ENCODE results near the gene PGA3.
"Not testable (repeated sequence)": the region's sequence is repeated elsewhere in the genome, so short reads cannot be mapped to it uniquely, and the experiment has no call there.

Gene PGA3

DNA sequence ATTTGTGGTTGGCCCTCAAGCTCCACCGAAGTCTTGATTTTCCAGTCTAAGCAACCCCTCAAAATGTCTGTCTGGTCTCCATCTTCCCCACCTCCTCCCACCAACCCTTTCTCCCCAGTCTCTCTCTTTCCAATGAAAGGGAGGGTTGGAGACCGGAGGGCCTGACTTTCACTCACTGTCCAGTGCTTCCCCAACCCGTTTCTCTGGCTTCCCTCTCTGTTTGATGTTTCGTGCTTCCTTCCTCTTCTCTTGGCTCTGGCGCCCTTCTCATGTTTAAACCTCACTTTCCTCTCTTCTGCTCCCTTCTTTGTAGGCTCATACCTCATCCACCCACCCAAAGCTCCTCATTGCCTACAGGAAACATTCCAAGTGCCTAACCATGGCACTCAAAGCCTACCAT, 31.0 kb upstream of the PGA3 start:
- no peak for DNase-seq

DNA sequence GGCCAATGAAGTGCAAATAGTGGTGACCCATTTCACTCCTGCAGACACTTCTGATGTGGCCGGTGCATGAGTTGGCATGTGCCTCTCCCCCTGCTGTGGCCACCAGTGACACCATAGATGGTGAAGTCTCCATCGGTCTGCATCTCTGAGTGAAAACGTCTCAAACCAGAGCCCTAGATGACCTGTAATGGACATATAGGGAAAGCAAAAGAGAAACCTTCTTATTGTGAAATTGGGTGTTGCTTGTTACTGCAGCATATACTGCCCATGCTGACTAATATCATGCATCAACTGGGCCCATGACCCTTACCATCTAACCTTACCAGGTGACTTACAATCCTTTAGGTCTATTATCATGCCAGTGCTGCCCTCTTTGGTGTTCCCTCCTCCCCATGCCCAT, 30.4 kb upstream of the PGA3 start:
- no peak for DNase-seq

GRCh38 chr11:61173456-61173855, 29.9 kb upstream of the PGA3 start:
- DNase-seq = no peak

DNA sequence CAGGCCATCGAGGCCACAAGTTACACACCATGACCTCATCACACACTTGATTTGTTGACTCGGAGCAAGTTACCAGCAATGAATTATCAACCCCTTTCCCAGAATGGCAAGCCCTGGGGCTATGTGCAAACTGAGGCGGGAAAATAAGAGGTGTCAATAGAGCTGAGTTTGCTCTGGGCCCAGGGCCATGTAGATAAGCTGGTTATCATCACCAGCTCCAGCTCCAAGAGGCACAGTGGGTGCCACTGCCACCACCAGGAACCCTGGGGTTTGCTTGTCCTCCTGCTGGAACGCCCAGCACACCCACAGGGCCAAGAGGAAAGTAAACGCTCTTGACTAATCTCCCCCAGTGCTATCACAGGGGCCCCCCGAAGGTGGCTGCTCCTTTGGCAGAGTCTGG, 29.0 kb upstream of the PGA3 start:
- no peak for DNase-seq

GRCh38 chr11:61174949-61175348, 28.4 kb upstream of the PGA3 start:
- DNase-seq = no peak

GRCh38 chr11:61176446-61176845, 26.9 kb upstream of the PGA3 start:
- no peak for DNase-seq

DNA sequence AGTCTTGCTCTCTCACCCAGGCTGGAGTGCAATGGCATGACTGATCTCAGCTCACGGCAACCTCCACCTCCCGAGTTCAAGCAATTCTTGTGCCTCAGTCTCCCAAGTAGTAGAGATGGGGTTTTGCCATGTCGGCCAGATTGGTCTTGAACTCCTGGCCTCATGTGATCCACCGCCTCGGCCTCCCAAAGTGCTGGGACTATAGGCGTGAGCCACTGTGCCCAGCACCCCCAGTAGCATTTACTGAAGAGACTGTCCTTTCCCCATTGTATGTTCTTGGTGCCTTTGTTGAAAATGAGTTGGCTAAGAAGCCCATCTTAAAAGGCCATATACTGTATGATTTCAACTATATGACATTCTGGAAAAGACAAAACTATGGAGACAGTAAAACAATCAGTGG, 23.1 kb upstream of the PGA3 start:
- DNase-seq = not testable (repeated sequence)

DNA sequence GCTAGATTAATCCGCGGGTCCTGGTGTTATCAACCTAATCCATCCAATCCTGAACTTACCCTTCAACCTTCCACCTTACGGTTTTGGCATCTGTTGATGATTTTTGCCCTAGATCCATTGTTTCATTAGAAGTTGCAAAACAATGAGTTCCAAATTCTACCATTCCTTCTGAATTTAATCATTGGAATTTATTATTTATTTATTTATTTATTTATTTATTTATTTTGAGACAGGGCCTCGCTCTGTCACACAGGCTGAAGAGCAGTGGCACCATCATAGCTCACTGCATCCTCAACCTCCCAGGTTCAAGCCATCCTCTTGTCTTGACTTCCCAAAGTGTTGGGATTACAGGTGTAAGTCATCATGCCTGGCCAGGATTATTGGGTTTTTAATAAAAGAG, 21.8 kb upstream of the PGA3 start:
- DNase-seq = no peak

- no peak for DNase-seq
These were observed 19.7 kb upstream of the PGA3 start for GRCh38 chr11:61183645-61184044.

DNA sequence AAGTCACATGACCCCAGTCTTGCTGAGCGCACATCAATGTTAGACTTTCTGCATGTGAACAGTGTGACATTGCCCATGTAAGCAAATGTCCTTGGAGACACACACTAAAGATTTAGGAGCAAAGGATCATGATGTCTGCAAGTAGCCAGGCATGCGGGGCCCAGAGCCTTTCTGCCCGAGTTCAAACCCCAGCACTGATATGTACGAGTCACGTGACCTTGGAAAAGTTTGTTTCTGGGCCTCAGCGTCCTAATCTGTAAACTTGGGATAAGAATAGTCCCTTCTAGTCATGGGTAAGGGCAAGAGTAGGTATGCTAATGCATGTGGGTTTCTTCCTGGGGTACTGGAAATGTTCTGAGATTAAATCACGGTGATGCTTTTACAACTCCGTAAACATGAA, 16.8 kb upstream of the PGA3 start:
- DNase-seq = no peak

DNA sequence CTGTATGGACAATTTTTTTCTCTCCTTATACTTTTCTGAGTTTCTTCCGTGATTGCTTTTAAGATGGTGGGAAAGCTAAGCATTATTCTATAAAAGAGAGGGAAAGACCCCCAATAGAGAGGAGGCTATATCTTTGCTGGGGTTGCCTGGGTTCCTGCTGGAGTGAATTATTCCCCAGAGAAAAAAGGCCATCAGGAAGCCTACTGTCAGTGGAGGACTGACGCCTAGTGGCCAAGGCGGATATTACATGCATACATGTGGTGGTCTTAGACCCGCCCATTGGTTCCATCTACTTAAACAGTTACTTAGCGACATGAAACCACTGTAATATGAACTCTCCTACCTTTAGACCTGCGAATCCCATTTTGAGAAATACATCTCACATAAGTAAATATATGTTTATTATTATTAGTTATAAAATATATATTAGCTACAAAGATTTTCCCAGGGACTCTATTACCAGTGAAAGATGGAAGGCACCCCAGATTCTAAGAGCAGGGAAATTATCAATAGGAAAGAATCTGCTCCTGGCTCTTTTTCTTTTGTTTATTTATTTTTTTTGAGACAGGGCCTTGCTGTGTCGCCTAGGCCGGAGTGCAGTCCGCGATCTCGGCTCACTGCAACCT, 15.7 kb upstream of the PGA3 start:
- DNase-seq = peak; percentile 68

DNA sequence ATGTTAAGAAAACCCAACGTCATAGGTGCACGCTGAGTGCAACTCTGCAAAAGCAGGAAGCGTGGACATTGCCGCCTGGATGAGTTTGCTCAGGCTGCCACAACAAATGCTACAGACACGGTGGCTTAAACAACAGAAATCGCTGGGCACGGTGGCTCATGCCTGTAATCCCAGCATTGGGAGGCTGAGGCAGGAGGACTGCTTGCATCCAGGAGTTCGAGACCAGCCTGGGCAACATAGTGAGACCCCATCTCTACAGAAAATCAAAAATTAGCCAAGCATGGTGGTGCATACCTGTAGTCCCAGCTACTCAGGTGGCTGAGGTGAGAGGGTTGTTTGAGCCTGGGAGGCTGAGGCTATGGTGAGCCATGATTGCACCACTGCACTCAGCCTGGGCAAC, 13.4 kb upstream of the PGA3 start:
- no peak for DNase-seq

GRCh38 chr11:61193596-61193995, 9.7 kb upstream of the PGA3 start:
- no peak for DNase-seq

DNA sequence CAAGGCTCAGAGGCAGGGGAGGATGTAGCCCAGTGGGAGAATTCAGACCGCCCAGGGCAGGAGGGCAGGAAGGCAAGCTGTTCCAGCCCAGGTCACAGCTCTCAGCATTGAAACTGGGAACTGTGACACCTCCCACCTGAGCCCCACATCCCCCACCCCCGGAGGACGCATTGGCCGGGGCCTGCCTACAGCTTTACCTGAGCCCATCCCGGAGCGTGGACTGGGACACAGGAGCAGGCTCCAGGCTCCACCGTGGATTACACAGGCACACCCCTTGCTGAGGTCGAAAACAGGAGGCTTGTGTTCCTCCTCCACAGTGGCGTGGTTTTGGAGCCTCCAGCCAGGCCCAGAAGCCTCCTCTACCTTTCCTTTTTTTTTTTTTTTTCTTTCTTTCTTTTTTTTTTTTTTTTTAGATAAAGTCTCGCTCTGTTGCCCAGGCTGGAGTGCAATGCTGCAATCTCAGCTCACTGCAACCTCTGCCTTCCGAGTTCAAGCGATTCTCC, 9.1 kb upstream of the PGA3 start:
- no peak for DNase-seq

DNA sequence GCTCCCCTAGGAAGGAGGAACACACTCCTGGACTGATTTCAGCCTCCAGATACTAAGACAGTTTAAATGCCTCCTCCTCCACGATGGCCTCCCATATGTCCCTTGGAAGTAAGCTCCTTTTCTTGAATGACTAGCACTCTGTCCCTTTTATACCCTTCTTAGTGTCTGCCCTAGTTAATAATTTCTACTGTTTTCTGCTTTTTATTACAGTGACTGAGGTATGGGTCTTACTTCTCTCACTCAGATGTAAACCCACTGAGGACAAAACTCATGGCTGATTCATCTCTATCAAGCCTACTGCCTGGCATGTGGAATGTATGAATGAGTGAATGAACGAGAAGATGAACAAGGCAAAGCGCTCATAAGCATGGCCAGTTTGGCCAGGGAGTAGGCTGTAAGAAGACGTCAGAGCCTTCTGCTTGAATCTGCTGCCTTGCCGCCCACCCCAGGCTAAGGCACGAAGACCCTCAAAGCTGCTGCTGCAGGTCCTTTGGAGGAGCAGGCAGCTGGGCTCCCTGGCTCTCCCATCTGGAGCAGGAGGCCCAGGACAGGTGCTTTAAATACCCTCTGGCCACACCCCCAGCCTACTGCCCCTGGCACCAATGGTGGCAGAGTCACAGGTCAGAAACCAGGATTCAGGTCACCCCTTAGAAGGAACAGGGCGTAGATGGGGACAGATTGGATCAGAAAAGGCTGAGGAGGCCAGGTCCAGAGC, 8.2 kb upstream of the PGA3 start:
- no peak for DNase-seq

GRCh38 chr11:61195719-61196118, 7.6 kb upstream of the PGA3 start:
- DNase-seq = no peak

GRCh38 chr11:61198361-61198760, 5.0 kb upstream of the PGA3 start:
- no peak for DNase-seq

GRCh38 chr11:61198948-61199523, 4.3 kb upstream of the PGA3 start:
- no peak for DNase-seq

GRCh38 chr11:61201476-61201875, 1.8 kb upstream of the PGA3 start:
- DNase-seq = no peak

- not testable (repeated sequence) for DNase-seq
These were observed 558 bp downstream of the PGA3 start for GRCh38 chr11:61203873-61204272.

- DNase-seq = not testable (repeated sequence)
These were observed 1.3 kb downstream of the PGA3 start for GRCh38 chr11:61204502-61205059.

- not testable (repeated sequence) for DNase-seq
These were observed 4.5 kb downstream of the PGA3 start for GRCh38 chr11:61207636-61208310.

DNA sequence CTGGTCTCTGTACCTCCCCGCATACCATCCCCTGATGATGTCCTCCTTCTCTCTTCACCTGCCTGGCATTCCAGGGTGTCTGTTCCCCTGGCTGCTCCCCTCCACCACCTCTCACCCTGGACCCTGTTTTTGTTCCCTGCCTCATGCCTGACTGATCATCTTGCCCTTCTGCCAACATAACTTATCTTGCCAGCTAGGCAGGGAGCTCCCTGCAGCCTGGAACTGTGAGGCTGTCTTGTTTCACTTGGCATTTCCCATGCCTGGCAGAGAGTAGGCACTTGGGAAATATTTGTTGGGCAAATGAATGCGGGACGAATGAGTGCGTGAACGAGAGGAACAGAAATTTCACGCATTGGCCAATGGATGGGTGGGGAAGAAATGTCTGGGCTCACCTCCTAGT, 7.3 kb downstream of the PGA3 start:
- not testable (repeated sequence) for DNase-seq
